Measurements from ENCODE around the gene ZNF318.
A peak's percentile ranks its signal among the peaks of the same experiment; 100 is the strongest.
"Not testable (repeated sequence)": the region's sequence is repeated elsewhere in the genome, so short reads cannot be mapped to it uniquely, and the experiment has no call there.

ZNF318 gene

DNA sequence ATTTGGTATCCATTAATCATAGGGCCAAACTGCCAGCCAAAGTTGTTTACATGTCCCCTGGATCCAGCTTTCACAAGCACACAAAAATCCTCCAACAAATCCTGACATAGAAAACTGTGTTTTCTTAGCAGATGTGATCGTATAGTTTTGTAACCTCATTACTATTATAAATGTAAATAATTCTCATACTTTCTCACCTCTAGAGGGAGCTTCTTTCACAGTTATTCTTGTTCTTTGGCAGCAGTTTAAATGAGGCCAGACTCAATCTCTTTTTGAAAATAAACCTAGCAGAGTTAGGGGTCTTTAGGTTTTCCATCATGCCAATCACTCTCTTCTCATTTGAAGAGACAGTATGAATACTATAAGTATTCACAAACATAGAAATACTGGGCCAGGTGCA is 17.0 kb upstream of the ZNF318 start:
- peak; percentile 55 for DNase-seq

GRCh38 chr6:43383021-43383667 is 13.7 kb upstream of the ZNF318 start:
- DNase-seq: no peak

GRCh38 chr6:43380858-43381257 is 11.4 kb upstream of the ZNF318 start:
- not testable (repeated sequence) for DNase-seq

DNA sequence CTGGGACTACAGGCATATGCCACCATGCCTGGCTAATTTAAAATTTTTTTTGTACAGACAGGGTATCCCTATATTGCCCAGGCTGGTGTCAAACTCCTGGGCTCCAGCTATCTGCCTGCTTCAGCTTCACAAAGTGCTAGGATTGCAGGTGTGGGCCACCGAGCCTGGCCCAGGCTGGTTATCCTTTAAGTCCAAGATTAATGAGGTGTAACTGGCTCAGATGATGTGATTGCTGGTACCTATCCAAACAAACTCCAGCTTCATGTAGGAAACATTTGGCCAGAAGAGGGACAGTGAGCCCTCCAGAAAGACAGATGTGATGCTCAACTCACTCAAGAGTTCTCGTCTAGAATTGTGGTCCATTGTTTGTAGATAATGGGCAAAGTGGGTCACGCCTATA is 9.2 kb upstream of the ZNF318 start:
- peak; percentile 23 for DNase-seq

GRCh38 chr6:43377710-43378229 is 8.3 kb upstream of the ZNF318 start:
- DNase-seq: no peak

- DNase-seq: no peak
These were observed 7.1 kb upstream of the ZNF318 start for GRCh38 chr6:43376551-43376981.

- no peak for DNase-seq
These were observed 6.2 kb upstream of the ZNF318 start for GRCh38 chr6:43375693-43376092.

DNA sequence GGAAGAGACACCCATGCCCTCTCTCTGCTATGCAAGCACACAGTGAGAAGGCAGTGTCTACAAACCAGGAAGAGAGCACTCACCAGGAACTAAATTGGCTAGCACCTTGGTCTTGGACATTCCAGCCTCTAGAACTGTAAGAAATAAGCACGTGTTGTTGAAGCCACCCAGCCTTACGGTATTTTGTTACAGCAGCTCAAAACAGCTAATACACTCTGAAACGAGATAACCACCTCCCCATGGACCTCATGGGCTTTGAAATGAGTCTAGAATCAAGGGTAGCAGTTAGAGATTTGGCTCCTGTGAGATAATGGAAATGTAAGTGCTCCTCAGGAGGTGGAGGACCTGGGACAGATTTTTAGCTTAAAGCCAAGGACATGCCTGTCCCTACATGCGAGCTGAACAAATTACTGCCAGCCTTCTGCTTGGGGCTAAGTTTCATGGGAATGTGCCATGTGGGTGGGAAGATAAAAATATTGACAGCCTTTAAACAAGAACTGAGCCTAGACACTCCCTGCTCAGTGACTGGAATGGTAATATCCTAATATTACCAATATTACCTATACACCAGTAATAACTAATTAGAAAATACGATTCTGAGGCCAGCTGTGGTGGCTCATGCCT is 3.9 kb upstream of the ZNF318 start:
- DNase-seq: no peak

GRCh38 chr6:43370003-43370580 is 645 bp upstream of the ZNF318 start:
- not testable (repeated sequence) for DNase-seq

DNA sequence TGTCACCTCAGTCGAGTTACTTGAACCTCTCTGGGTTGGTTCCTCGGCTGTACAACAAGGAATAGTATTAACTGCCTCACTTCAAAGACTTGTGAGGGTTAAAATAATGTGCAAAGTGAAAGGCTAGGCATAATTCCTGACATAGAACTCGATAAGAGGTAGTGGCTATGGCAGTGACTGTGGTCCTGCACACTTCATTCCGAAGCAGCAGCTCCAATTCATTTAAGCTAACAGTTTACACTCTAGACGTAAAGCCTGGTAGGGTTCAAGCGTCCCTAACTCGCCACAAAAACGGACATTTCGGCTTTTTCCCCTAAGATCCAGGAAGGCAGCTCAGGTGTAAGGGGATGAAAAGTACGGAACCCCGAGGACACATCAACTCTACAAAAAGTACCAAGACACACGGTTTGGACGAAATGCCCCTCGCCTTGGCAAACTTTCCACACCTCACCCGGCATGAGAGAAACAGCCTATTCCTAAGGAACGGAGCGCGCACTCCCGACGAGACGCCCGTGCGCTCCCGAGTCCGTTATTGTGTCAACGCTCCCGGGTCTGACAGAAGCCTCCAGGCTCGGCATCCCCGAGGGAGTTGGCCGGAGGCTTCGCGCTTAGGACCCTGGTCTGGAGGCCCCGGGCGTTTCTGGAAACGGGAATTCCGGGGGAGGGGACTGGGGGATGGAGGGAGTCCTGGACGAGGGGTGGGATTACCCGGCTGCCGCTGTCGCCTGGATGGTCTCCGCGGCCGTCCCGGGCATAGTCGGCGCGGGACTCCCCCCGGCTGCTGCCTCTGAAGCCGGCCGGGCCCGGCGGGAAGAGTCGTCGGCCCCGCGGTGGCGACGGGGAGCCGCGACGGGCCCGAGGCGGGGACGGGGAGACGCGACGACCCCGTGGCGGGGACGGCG is 937 bp downstream of the ZNF318 start:
- peak; percentile 82 for DNase-seq

DNA sequence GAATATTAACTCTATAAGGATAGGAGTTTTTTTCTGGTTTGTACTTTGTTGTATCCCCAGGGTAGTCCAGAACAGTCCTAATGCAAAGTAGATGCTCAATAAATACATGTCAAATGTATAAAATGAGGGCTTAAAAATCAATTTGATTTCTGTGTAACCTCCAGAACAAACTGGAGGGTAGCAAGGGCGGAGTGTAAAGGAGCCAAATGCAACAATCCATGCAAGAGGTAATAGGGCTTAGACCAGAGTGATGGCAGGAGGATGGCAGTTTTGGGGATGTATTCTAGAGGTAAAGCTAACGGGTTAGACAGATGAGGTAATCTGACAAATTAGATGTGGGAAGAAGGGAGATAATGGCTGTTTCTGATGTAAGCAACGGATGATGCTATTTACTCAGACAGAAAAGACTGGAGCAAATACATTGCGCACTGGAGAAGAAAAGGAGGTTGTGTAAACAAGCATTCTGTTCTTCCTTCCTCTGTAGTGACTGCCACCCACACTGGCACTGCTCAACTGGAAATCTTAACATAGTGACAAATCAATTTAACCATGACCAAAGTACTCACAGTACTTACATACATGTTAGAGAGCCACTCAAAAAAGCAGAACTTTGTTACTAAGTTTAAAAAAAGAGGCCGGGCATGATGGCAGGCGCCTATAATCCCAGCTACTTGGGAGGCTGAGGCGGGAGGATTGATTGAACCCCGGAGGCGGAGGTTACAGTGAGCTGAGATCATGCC is 2.0 kb downstream of the ZNF318 start:
- no peak for DNase-seq

DNA sequence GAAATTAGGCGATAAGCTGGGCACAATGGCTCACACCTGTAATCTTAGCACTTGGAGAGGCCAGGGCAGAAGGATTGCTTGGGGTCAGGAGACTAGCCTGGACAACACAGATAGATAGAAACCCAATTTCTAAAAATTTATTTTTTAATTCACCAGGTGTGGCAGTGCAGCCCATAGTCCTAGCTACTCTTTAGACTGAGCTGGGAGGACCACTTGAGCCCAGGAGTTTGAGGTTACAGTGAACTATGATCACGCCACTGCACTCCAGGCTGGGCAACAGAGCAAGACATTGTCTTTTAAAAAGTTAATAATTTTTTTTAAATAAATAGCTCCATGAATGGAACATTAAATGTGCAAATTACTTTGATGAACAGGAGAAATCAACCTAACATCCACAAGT is 8.2 kb downstream of the ZNF318 start:
- no peak for DNase-seq

DNA sequence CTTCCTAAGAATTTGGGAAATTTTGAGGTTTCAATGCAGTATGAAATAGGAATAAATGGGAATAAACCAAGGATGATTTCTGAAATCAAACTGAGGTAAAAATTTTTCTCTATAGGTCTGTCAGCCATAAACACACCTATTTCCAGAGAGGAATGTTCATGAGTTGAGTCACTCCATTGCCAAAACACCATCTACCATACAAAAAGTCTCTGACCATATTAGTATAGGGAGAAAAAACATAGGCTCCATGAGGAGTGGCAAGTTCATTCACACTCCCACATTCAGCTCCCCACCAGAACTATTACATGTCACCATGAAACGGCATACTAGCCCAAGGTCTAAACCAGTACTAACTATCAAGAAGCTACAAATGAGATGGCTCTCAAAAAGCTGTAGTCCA is 9.6 kb downstream of the ZNF318 start:
- DNase-seq: no peak

- no peak for DNase-seq
These were observed 10.1 kb downstream of the ZNF318 start for GRCh38 chr6:43359381-43359780.

DNA sequence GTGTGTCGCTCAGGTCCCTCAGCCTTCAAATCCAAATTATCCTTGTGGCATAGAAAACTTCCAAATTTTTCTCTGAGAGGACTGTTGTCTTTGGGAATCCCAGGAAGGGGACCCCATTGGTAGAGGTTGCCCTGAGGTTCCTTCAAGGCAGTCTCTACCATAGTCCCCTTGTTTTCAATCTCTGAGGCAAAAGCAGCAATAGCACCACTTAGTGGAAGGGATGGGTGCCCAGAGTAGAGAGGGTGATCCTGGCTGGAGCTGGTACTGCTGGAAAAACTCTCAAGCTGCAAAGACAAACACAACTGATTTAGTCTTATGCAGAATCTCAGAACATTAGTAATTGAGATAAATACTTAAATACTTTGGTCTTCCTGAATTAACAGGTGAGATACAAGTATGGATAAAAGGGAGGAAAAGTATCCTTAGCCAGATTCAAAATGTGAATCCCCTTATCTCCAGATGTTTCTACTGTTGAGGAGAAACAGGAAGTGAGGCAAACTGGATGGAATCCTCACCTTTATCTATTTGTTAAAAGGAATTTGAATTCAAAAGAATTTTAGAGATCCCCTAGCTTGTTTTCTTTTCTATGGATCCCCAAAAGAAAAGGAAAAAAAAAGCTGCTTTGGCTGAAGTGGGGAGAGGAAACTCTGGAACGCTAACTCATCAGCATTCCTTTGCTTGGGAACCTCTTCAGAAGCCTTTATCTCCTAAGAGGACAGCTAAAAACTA is 13.4 kb downstream of the ZNF318 start:
- peak; percentile 10 for DNase-seq

DNA sequence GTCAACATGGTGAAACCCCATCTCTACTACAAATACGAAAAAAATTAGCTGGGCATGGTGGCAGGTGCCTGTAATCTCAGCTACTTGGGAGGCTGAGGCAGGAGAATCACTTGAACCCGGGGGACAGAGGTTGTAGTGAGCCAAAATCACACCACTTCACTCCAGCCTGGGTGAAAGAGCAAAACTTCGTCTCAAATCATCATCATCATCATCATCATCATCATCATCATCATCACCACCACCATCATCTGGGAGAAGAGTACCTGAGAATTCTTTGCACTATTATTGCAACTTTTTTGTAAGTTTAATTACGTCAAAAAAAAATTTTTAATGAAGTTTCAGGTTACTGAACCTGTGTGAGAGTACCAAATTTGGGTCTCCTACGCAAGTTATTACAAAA is 17.5 kb downstream of the ZNF318 start:
- not testable (repeated sequence) for DNase-seq

GRCh38 chr6:43347444-43347843 is 22.0 kb downstream of the ZNF318 start:
- no peak for DNase-seq

DNA sequence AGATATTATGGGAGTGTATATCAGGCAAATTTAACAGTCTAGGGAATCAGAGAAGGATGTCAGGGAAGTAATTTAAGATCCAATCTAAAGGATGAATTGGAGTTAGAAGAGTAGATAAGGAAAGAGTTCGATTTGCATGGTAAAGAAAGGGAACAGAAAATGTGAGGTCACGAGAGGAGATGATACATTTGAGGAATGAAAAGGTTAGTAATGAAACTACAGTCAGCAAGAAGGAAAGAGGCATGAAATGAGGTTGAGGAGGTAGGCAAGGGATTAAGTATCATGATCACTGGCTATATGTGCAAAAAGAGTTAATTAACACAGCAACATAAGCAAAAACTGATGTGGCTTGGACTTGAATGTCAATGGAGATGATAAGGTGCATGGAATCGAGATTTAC is 22.4 kb downstream of the ZNF318 start:
- no peak for DNase-seq

- not testable (repeated sequence) for DNase-seq
These were observed 23.2 kb downstream of the ZNF318 start for GRCh38 chr6:43346243-43346642.

- no peak for DNase-seq
These were observed 30.3 kb downstream of the ZNF318 start for GRCh38 chr6:43339168-43339567.

GRCh38 chr6:43338243-43338642 is 31.2 kb downstream of the ZNF318 start:
- DNase-seq: no peak

DNA sequence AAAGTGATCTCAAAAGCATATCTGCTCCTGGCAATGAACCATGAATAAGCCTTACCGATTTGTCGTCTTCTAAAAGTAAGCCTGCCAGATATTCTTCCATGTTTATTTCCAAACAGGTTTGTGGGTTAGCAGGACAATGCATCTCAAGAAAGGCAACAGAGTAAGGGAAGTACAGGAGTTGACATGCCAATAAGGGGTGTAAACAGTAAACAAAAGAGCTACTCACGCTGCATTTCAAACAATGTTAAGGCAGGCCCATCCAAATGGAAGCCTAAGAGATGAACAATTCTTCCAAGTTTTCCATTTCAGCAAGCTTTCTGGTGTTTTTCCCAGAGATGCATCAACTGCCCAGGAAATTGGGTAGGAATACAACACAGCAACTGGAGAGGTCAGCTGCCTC is 33.1 kb downstream of the ZNF318 start:
- DNase-seq: no peak

Data from NCI-H69 (cell line).